Transverse colon (tissue), 4 donors: ENCODE data around the gene DDX10. TPM values are rescaled to one million over a fixed set of nuclear protein-coding genes. Genes with fewer than 3 reads are reported as not detected.

Experiments used
- DNase-seq: peaks from one replicate; pipeline ENCODE4 v3.0.0-alpha.2; 2019
- H3K27ac ChIP-seq, 4 donors: fragments of 200-600 bp; sonication (generic); 2 replicates each; pipeline ENCODE4 v1.5.1; 2016 to 2018; ENCODE audit warnings: inconsistent platforms in 4 of 4
- H3K27me3 ChIP-seq: fragments of 200-600 bp; sonication (generic); 2 replicates; pipeline ENCODE4 v1.5.1; 2017; ENCODE audit warnings: inconsistent platforms
- H3K36me3 ChIP-seq, 4 donors: fragments of 200-600 bp; sonication (generic); 2 replicates each; pipeline ENCODE4 v1.5.1; 2017 to 2019; ENCODE audit warnings: inconsistent platforms in 4 of 4
- H3K4me1 ChIP-seq, 4 donors: fragments of 200-600 bp; sonication (generic); 2 replicates each; pipeline ENCODE4 v1.5.1; 2017 to 2020; ENCODE audit warnings: inconsistent platforms in 4 of 4
- H3K4me3 ChIP-seq, 4 donors: fragments of 200-600 bp; sonication (generic); 1 replicate in 1 of 4; 2 replicates in 3 of 4; pipeline versions ENCODE4 v1.5.1 to v1.6.1; 2017 to 2019; ENCODE audit warnings: inconsistent platforms in 4 of 4
- H3K9me3 ChIP-seq, 2 donors: fragments of 200-600 bp; sonication (generic); 2 replicates each; pipeline ENCODE4 v1.5.1; 2017 to 2019; ENCODE audit warnings: inconsistent platforms in 2 of 2
- CTCF ChIP-seq, 5 experiments: fragments of 200-600 bp in 3 of 5; fragments of 450-650 bp in 2 of 5; sonication (generic) in 3 of 5; IDR thresholded peaks; 1 replicate in 2 of 5; 2 replicates in 3 of 5; pipeline ENCODE4 v1.5.1; 2016 to 2017; ENCODE audit warnings: antibody characterized with exemption in 5 of 5, inconsistent platforms in 3 of 5, mild to moderate bottlenecking in 2 of 5, moderate library complexity in 1 of 5
- EP300 ChIP-seq: sonication (generic); formaldehyde crosslinking; IDR thresholded peaks from one replicate; pipeline ENCODE4 v1.6.1; 2017; ENCODE audit warnings: antibody characterized with exemption, low read depth
- POLR2A ChIP-seq: fragments of 450-650 bp; IDR thresholded peaks from one replicate; pipeline ENCODE4 v1.6.1; 2016; ENCODE audit warnings: antibody characterized with exemption, mild to moderate bottlenecking, moderate library complexity
- POLR2AphosphoS5 ChIP-seq, 3 donors: sonication (generic); formaldehyde crosslinking; IDR thresholded peaks; one replicate each; pipeline ENCODE4 v1.6.1; 2016; ENCODE audit warnings: antibody characterized with exemption in 3 of 3
- WGBS, 2 donors: methylation state at CpG; one replicate each; pipeline ENCODE4 v1.1.5; 2018; ENCODE audit warnings: low coverage in 1 of 2; 5-methylcytosine and 5-hydroxymethylcytosine counted together
- in situ Hi-C, 4 donors: fragments of 200-750 bp; cut with MboI; loops; one replicate each; pipeline versions ENCODE4 v1.15.0 to v1.15.1; 2017; ENCODE audit warnings: low sequenced_read_pairs in 3 of 4, low pct_ligation_motif_present in 1 of 4, low pct_unique_long_range_greater_than_20kb in 1 of 4
- intact Hi-C: fragments of 100-400 bp; cut with DNase I; formaldehyde crosslinking; loops from one replicate; pipeline ENCODE4 v1.15.1; 2023; ENCODE audit warnings: low total_unique reads
- total RNA-seq, 4 donors: library from RNA; depleted of rRNA; stranded (reverse); fragments of >200 nt; gene quantifications; one replicate each; pipeline ENCODE4 v1.1.0, GENCODE V29; 2016

Gene DDX10
- total RNA-seq, 4 donors from 2014 or later, result 7.6 to 38.2 (median 12.6) TPM

DNA sequence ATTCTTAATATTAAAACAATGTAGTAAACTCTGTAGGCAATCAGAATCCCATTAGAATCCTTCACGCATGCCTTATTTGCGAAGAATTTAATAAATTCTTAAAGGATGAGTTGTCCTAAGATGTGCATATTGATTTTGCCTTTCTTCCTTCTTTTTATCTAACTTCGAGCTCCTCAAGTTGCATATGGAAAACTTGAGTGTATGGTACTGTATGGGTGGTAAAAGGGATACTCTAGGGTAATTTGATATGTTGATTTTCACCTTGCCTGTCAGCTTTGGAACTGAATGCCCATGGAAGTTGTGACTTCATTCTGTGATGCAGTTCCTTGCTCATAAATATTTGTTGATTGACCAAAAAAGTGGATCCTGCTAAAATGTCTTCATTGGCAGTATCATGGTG lies 193.8 kb downstream of the DDX10 start:
- H3K27ac ChIP-seq, result no peak overlapping the region
- DNase-seq, result no peak
- in situ Hi-C loops (no loop called here), intact Hi-C loops (no loop called here)
- no peaks in the 10 kb centered on the region for H3K27me3 ChIP-seq
- no peaks in the 10 kb centered on the region for H3K9me3 ChIP-seq
- H3K4me3 ChIP-seq, result no peak overlapping the region
- no peaks in the 10 kb centered on the region for H3K36me3 ChIP-seq
- TF ChIP-seq EP300, result no peak
- no peak for TF ChIP-seq CTCF (IDR thresholded peaks at IDR 0.05)
- TF ChIP-seq POLR2A, result no peak
- WGBS, 2 donors, result 95 to 100% methylated on average over 3 of the region's 3 CpGs
- peaks cover 6 to 8% (median 8%) of the 10 kb centered on the region in 4 donors for H3K4me1 ChIP-seq

DNA sequence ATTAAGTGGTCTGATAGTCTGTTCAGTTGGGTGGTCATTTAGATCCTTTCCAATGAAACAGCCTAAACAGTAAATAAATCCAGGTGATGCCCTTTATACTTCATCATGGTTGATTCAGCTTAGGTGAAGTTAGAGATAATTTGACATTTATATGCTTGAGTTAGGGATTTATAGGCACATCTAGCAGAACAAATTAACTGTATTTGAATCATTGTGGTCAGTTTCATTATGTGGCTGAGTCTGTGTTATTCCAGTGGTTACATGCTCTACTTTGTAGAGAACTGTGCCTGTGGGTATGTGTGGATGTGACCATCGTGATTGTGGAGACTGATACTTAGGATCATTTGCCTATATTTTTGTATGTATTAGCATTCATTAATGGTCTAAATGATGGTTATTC lies 194.6 kb downstream of the DDX10 start:
- Histone ChIP-seq H3K9me3 (no peaks in the 10 kb centered on the region), H3K27me3 (no peaks in the 10 kb centered on the region), H3K4me1 (peaks cover 0 to under 1% (median 0%) of the 10 kb centered on the region in 4 donors), H3K36me3 (no peaks in the 10 kb centered on the region), H3K27ac (no peak overlapping the region), H3K4me3 (no peak overlapping the region)
- TF ChIP-seq EP300 (no peak), POLR2AphosphoS5 (IDR thresholded peaks at IDR 0.05) (no peak), POLR2A (no peak), CTCF (IDR thresholded peaks at IDR 0.05) (no peak)
- intact Hi-C loops, result no loop called here
- DNase-seq, result no peak
- WGBS, 2 donors, result 78 to 90% methylated on average over 1 of the region's 1 CpG
- in situ Hi-C loops, result no loop called here

DNA sequence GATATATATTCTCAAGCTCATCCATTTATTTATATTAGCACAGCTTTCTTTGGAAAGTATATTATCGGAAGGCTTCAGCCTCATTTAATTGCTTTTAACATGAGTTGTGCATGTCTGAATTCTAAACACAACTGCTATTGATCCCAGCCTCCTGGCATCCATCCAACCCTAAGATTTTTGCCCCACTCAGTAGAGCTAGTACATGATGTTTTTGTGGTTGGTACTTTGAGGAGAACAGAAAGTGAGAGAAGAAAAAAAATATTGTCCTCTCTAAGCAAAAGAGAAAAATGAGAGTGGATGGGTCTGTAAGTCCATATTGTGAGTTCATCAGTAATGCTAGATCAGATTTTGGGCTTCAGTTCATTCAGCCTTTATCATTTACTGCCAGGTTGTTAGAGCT lies 198.7 kb downstream of the DDX10 start:
- intact Hi-C loops, result no loop called here
- Histone ChIP-seq H3K4me3 (no peak overlapping the region), H3K27ac (no peak overlapping the region), H3K4me1 (no peaks in the 10 kb centered on the region), H3K27me3 (no peaks in the 10 kb centered on the region), H3K9me3 (no peaks in the 10 kb centered on the region), H3K36me3 (no peaks in the 10 kb centered on the region)
- WGBS, 2 donors, result 98 to 100% methylated on average over 1 of the region's 1 CpG
- in situ Hi-C loops, result no loop called here
- no peak for TF ChIP-seq EP300
- no peak for TF ChIP-seq POLR2A
- no peak for TF ChIP-seq CTCF (IDR thresholded peaks at IDR 0.05)
- no peak for TF ChIP-seq POLR2AphosphoS5 (IDR thresholded peaks at IDR 0.05)
- DNase-seq, result peak; percentile 12

DNA sequence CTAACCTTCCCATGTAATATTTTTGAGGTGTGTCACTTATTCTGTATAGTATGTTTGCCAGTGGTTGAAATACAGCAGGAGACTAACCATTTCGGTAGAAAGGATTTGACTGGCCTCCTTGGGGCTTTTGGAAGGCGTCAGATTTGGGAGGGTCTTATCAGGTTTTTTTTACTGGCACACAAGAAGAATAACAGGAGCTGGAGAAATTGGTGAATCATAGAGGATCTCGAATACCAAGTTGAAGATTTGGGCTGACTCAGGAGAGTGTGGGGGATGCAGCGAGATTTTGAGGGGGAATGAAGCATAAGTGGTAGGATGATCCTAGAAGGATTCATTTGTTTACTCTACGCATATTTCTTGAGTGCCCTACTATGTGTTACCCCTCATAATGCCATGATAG lies 200.5 kb downstream of the DDX10 start:
- TF ChIP-seq CTCF (IDR thresholded peaks at IDR 0.05) (no peak), POLR2A (no peak), POLR2AphosphoS5 (IDR thresholded peaks at IDR 0.05) (no peak), EP300 (no peak)
- in situ Hi-C loops (no loop called here), intact Hi-C loops (no loop called here)
- WGBS, 2 donors, result 96 to 100% methylated on average over 2 to 5 of the region's 5 CpGs
- no peaks in the 10 kb centered on the region for H3K27me3 ChIP-seq
- no peak overlapping the region for H3K4me3 ChIP-seq
- H3K9me3 ChIP-seq, result no peaks in the 10 kb centered on the region
- no peak for DNase-seq
- H3K4me1 ChIP-seq, result no peaks in the 10 kb centered on the region
- no peak overlapping the region for H3K27ac ChIP-seq
- no peaks in the 10 kb centered on the region for H3K36me3 ChIP-seq
